ENCODE data around the gene ATF6. TPM values are rescaled to one million over a fixed set of nuclear protein-coding genes. Genes with fewer than 3 reads are reported as not detected.

The ATF6 gene
- total and polyA plus RNA-seq, 2 of the 8 experiments (the other 6 are each of a cell fraction or from before 2014, with no cell fraction given) = 4.6 to 10.0 TPM

- Histone ChIP-seq H3K27me3 (replicated peaks in 1 of 4; ENCODE audit: control insufficient read depth in 3 of 4, extremely low read depth in 1 of 4, insufficient read depth in 3 of 4, low read length in 3 of 4) (no peaks in the 10 kb centered on the region), H3K36me3 (ENCODE audit: control insufficient read depth in 2 of 4, insufficient read depth in 4 of 4, low read length in 3 of 4) (no peaks in the 10 kb centered on the region), H3K56ac (replicated peaks; ENCODE audit: insufficient read length, low read depth, low read length) (no peak overlapping the region), H3K18ac (ENCODE audit: extremely low read depth, low read length) (no peak overlapping the region), H3K79me1 (ENCODE audit: low read depth, low read length) (no peaks in the 10 kb centered on the region), H3K23me2 (ENCODE audit: low read depth, low read length) (no peaks in the 10 kb centered on the region), H2AK5ac (ENCODE audit: low read depth, low read length) (no peak overlapping the region), H2BK15ac (ENCODE audit: low read length) (no peak overlapping the region), H3K4ac (replicated peaks; ENCODE audit: insufficient read length, low read depth, low read length) (no peak overlapping the region), H2BK12ac (ENCODE audit: low read depth, low read length) (no peak overlapping the region), H4K8ac (ENCODE audit: extremely low read depth, insufficient read depth, low read length) (no peak overlapping the region), H3K9me3 (ENCODE audit: insufficient read depth in 2 of 2, low read depth in 1 of 2, low read length in 1 of 2) (no peaks in the 10 kb centered on the region), H4K20me1 (replicated peaks in 1 of 2; ENCODE audit: control insufficient read depth in 1 of 2, insufficient read depth in 2 of 2, low read length in 2 of 2) (no peaks in the 10 kb centered on the region), H3K27ac (ENCODE audit: low read depth, low read length) (no peak overlapping the region), H3K23ac (ENCODE audit: insufficient read length) (no peak overlapping the region), H2AFZ (ENCODE audit: low read length) (no peak overlapping the region), H4K91ac (replicated peaks; ENCODE audit: insufficient read length, low read length) (no peak overlapping the region), H3K14ac (ENCODE audit: insufficient read length) (no peak overlapping the region), H2BK20ac (ENCODE audit: low read length) (no peak overlapping the region), H3K79me2 (ENCODE audit: control insufficient read depth in 1 of 2, insufficient read depth in 2 of 2, low read length in 2 of 2) (no peaks in the 10 kb centered on the region), H3K4me3 (ENCODE audit: extremely low read depth in 1 of 4, insufficient read depth in 2 of 4, low read depth in 3 of 4, low read length in 4 of 4) (no peak overlapping the region), H4K5ac (ENCODE audit: insufficient read length, low read depth, low read length) (no peak overlapping the region), H3K9ac (replicated peaks in 1 of 4; ENCODE audit: extremely low read depth in 1 of 4, low read depth in 3 of 4, low read length in 3 of 4) (no peak overlapping the region), H3K4me2 (ENCODE audit: insufficient read depth in 1 of 2, low read depth in 2 of 2, low read length in 2 of 2) (no peak overlapping the region), H2BK5ac (ENCODE audit: low read depth, low read length) (no peak overlapping the region), H3K4me1 (replicated peaks in 1 of 4; ENCODE audit: control insufficient read depth in 3 of 4, insufficient read depth in 4 of 4, low read length in 3 of 4) (no peaks in the 10 kb centered on the region), H2BK120ac (replicated peaks; ENCODE audit: low read depth, low read length) (no peak overlapping the region)
- FAIRE-seq (no peak), DNase-seq (ENCODE audit: low read depth in 1 of 2, low spot score in 2 of 2) (no peak)
- no peak for TF ChIP-seq PHF8 (conservative IDR thresholded peaks at IDR 0.05; ENCODE audit: low read depth, low read length)
- TF ChIP-seq TAF1 (IDR thresholded peaks at IDR 0.05; ENCODE audit: low read depth, low read length) = no peak
- TF ChIP-seq POLR2AphosphoS5 (IDR thresholded peaks at IDR 0.05; ENCODE audit: low read depth, low read length) = no peak
- TF ChIP-seq SP4 (IDR thresholded peaks at IDR 0.05; ENCODE audit: low read length) = no peak
- no peak for TF ChIP-seq KDM1A (IDR thresholded peaks at IDR 0.05; ENCODE audit: borderline replicate concordance, low read length)
- TF ChIP-seq SP1 (IDR thresholded peaks at IDR 0.05; ENCODE audit: low read depth, low read length) = no peak
- no peak for TF ChIP-seq FOSL1 (IDR thresholded peaks at IDR 0.05; ENCODE audit: insufficient read depth, low read depth, low read length)
- TF ChIP-seq GTF2F1 (IDR thresholded peaks at IDR 0.05; ENCODE audit: borderline replicate concordance, low read depth, low read length) = no peak
- 89% methylated on average over 1 of the region's 1 CpG; no CpG with 5 or more reads in 1 of the 2 experiments for WGBS, 2 experiments (ENCODE audit: extremely low coverage in 1 of 2, insufficient coverage in 1 of 2, insufficient read length in 1 of 2, insufficient replicate concordance in 2 of 2, low coverage in 1 of 2, low lambda C conversion rate in 2 of 2, missing lambda C conversion rate in 1 of 2)
- ChIA-PET CTCF (ENCODE audit: partially characterized antibody) (no interaction called here), POLR2A (ENCODE audit: partially characterized antibody) (no interaction called here)
Measured at GRCh38 chr1:161848676-161849075, 82.6 kb downstream of the ATF6 start.

Data from H1 (cell line).